Stimulated activated CD8-positive, alpha-beta memory T cell treated with anti-CD3 and anti-CD28 coated beads, Interleukin-4, amount 100 ng/mL, for 1 hour (primary cell): ENCODE data around the gene GSKIP.
"Not testable (repeated sequence)": the region's sequence is repeated elsewhere in the genome, so short reads cannot be mapped to it uniquely, and the experiment has no call there.

ENCODE experiments used
- DNase-seq, 2 donors: peaks; one replicate each; pipeline ENCODE4 v3.0.0-alpha.2; 2020; ENCODE audit warnings: low read depth in 2 of 2, low spot score in 1 of 2

Gene GSKIP

GRCh38 chr14:96362965-96363750 is at the start of gene GSKIP, which contains the start of gene ATG2B:
Gene GSKIP (plus strand): TSS chr14:96363526. CDS start chr14:96382248, 18,722 bp downstream.
Gene ATG2B (minus strand): TSS chr14:96363341. CDS start chr14:96362976, 365 bp downstream.
- peak; percentile 92 to 96 for DNase-seq

- DNase-seq, result no peak
Observed at GRCh38 chr14:96316087-96316486, 47.2 kb upstream of the GSKIP start.

- DNase-seq, result no peak
Observed at GRCh38 chr14:96318836-96319235, 44.5 kb upstream of the GSKIP start.

GRCh38 chr14:96320605-96321004 is 42.7 kb upstream of the GSKIP start:
- no peak for DNase-seq

- DNase-seq, result no peak
Observed at GRCh38 chr14:96324219-96324618, 39.1 kb upstream of the GSKIP start.

GRCh38 chr14:96338551-96338950 is 24.8 kb upstream of the GSKIP start:
- DNase-seq, result no peak

GRCh38 chr14:96341323-96341722 is 22.0 kb upstream of the GSKIP start:
- DNase-seq, result no peak

GRCh38 chr14:96345669-96346068 is 17.7 kb upstream of the GSKIP start:
- DNase-seq, result no peak

GRCh38 chr14:96347957-96348356 is 15.4 kb upstream of the GSKIP start:
- not testable (repeated sequence) for DNase-seq

GRCh38 chr14:96349286-96350075 is 13.8 kb upstream of the GSKIP start:
- no peak for DNase-seq

GRCh38 chr14:96351986-96352385 is 11.3 kb upstream of the GSKIP start:
- no peak for DNase-seq

GRCh38 chr14:96352708-96353107 is 10.6 kb upstream of the GSKIP start:
- DNase-seq, result no peak

GRCh38 chr14:96354246-96354645 is 9.1 kb upstream of the GSKIP start:
- DNase-seq, result no peak

GRCh38 chr14:96357216-96357615 is 6.1 kb upstream of the GSKIP start:
- DNase-seq, result no peak

- DNase-seq, result no peak
Observed at GRCh38 chr14:96359959-96360358, 3.4 kb upstream of the GSKIP start.

- DNase-seq, result peak in 1 of 2 donors; percentile 11
Observed at GRCh38 chr14:96362071-96362964, 1.0 kb upstream of the GSKIP start.

- DNase-seq, result peak; percentile 8 to 13
Observed at GRCh38 chr14:96363751-96364336, 518 bp downstream of the GSKIP start.

GRCh38 chr14:96364962-96365361 is 1.6 kb downstream of the GSKIP start:
- DNase-seq, result no peak

- no peak for DNase-seq
Observed at GRCh38 chr14:96368534-96368933, 5.2 kb downstream of the GSKIP start.

GRCh38 chr14:96370528-96370927 is 7.2 kb downstream of the GSKIP start:
- DNase-seq, result no peak

- DNase-seq, result no peak
Observed at GRCh38 chr14:96373538-96373937, 10.2 kb downstream of the GSKIP start.
